Fibroblast of mammary gland (primary cell): Measurements from ENCODE around the gene ADCY2.

Experiments used
- DNase-seq: peaks from one replicate; pipeline ENCODE4 v3.0.0-alpha.2; 2010; ENCODE audit warnings: low read depth
- H3K4me3 ChIP-seq: 2 replicates; pipeline ENCODE4 v1.5.1; 2011; ENCODE audit warnings: low read depth, mild to moderate bottlenecking, low read length, moderate library complexity; ENCODE audit not compliant: control insufficient read depth
- TF ChIP-seq, protein P1 (sequence below): conservative IDR thresholded peaks from 2 replicates; pipeline ENCODE4 v1.5.1; 2011; ENCODE audit warnings: low read depth, low read length, inconsistent platforms; ENCODE audit not compliant: control insufficient read depth, insufficient read depth

Gene ADCY2

GRCh38 chr5:7395947-7396712 is at the start of gene ADCY2:
ADCY2 (plus strand) TSS chr5:7396138; CDS start chr5:7396297, 159 bp downstream.
- peak; percentile 8 for DNase-seq
- TF ChIP-seq, protein P1, sequence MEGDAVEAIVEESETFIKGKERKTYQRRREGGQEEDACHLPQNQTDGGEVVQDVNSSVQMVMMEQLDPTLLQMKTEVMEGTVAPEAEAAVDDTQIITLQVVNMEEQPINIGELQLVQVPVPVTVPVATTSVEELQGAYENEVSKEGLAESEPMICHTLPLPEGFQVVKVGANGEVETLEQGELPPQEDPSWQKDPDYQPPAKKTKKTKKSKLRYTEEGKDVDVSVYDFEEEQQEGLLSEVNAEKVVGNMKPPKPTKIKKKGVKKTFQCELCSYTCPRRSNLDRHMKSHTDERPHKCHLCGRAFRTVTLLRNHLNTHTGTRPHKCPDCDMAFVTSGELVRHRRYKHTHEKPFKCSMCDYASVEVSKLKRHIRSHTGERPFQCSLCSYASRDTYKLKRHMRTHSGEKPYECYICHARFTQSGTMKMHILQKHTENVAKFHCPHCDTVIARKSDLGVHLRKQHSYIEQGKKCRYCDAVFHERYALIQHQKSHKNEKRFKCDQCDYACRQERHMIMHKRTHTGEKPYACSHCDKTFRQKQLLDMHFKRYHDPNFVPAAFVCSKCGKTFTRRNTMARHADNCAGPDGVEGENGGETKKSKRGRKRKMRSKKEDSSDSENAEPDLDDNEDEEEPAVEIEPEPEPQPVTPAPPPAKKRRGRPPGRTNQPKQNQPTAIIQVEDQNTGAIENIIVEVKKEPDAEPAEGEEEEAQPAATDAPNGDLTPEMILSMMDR = no peak
- no peak within 1 kb of the TSS for H3K4me3 ChIP-seq

DNA sequence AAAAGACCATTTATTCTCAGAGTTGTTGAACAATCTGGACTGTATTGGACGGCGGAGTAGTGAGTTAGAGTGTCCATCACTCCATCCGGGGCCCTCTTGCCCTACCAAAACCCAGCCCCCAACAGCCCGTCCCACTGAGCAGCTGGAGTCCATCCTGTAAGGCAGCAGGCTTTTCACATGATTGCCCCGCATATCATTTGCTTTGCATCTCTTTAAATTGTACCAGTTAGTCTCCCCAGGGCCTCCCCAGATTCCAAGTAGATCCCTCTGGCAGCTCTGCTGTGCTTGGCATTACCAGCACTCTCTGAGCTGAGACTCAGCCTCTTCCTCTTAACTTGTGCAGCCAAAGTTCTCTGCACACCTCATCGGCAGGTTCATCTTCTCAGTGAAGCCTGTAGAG is 48.6 kb upstream of the ADCY2 start:
- H3K4me3 ChIP-seq = no peak overlapping the region
- DNase-seq = no peak
- TF ChIP-seq, protein P1 = no peak

GRCh38 chr5:7348168-7348854 is 47.6 kb upstream of the ADCY2 start:
- TF ChIP-seq, protein P1 = no peak

GRCh38 chr5:7361593-7361992 is 34.3 kb upstream of the ADCY2 start:
- peak; percentile 2 for DNase-seq
- H3K4me3 ChIP-seq = no peak overlapping the region
- TF ChIP-seq, protein P1 = no peak

More at GRCh38 chr5:7348168-7348854, 47.6 kb upstream of the ADCY2 start:
- H3K4me3 ChIP-seq = no peak overlapping the region
- no peak for DNase-seq

DNA sequence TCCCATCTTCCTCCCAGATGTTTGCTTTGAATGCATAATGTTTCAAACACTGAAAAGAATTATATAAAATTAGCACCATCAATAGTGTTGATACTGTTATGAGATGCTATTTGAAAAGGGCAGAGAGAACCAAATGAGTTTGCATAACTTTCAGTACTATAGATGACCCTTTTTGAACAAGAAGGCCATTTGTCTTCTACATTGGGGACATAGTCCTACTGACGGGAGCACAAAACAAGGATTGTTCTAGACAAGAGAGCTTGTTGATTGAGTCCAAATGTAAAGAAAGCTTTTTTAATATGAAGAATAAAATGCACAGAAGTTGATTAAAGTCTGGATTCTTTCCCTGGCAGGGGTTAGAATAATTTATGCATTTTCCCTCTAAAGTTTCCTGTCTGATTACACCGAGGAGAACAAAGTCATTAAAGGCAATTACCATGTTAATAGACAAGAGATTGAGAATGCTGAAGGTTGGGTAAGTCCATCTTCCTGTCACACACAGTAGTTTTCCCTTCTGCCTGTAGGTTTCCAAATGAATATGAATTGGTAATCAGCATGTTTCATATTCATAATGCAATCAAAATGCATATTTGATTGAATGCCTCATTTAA is 32.8 kb upstream of the ADCY2 start:
- H3K4me3 ChIP-seq = no peak overlapping the region
- TF ChIP-seq, protein P1 = no peak
- no peak for DNase-seq

DNA sequence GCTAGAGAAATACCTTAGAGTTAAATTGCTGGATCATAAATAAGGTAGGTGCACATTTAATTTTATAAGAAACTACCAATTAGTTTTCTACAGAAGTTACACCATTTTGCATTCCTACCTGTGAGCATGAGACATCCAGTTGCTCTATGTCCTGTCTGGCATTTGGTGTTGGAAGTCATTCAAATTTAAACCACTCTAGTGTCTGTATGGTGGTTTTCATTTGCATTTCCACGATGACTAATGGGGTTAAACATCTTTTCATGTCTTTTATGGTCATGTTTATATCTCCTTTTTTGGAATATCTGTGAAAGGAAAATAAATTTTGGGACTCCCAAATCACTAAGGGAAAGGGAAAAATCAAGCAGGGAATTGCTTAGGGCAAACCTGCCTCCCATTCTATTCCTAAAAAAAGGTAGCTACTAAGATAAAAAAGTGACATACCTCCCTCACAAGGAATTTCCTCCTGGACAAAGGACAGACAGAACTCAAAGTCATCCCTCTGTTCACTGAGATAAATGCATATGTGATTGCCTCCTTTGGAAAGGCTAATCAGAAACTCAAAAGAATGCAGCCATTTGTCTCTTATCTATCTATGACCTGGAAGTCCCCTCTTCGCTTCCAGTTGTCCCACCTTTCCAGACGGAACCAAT is 31.6 kb upstream of the ADCY2 start:
- TF ChIP-seq, protein P1 = no peak
- H3K4me3 ChIP-seq = no peak overlapping the region
- DNase-seq = no peak
